Superior temporal gyrus (tissue), 1 donor: Measurements from ENCODE around the gene GMPR2.
"Not testable (repeated sequence)": the region's sequence is repeated elsewhere in the genome, so short reads cannot be mapped to it uniquely, and the experiment has no call there.

Experiments
- DNase-seq: peaks from one replicate; pipeline ENCODE4 v3.0.0-alpha.2; 2016; ENCODE audit errors: extremely low spot score

GMPR2 gene

DNA sequence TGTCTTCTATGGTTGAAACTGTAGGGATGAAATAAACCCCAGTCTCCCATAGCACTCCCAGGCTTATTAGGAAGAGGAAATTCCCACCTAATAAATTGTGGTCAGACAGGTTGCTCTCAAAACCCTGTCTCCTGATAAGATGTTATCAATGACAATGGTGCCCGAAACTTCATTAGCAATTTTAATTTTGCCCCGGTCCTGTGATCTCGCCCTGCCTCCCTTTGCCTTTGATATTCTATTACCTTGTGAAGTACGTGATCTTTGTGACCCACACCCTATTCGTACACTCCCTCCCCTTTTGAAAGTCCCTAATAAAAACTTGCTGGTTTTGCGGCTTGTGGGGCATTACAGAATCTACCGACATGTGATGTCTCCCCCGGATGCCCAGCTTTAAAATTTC lies 30.2 kb upstream of the GMPR2 start:
- not testable (repeated sequence) for DNase-seq

- not testable (repeated sequence) for DNase-seq
Measured at GRCh38 chr14:24203249-24203886, 29.4 kb upstream of the GMPR2 start.

- no peak for DNase-seq
Measured at GRCh38 chr14:24204163-24205146, 28.3 kb upstream of the GMPR2 start.

- DNase-seq, result no peak
Measured at GRCh38 chr14:24206260-24207103, 26.2 kb upstream of the GMPR2 start.

DNA sequence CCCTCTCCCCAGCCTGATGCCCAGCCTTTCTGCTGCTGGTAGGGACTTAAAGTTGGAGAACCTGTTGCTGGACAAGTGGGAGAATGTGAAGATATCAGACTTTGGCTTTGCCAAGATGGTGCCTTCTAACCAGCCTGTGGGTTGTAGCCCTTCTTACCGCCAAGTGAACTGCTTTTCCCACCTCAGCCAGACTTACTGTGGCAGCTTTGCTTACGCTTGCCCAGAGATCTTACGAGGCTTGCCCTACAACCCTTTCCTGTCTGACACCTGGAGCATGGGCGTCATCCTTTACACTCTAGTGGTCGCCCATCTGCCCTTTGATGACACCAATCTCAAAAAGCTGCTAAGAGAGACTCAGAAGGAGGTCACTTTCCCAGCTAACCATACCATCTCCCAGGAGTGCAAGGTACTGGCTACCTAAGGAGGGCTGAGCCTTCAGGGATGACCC lies 25.6 kb upstream of the GMPR2 start:
- no peak for DNase-seq

DNA sequence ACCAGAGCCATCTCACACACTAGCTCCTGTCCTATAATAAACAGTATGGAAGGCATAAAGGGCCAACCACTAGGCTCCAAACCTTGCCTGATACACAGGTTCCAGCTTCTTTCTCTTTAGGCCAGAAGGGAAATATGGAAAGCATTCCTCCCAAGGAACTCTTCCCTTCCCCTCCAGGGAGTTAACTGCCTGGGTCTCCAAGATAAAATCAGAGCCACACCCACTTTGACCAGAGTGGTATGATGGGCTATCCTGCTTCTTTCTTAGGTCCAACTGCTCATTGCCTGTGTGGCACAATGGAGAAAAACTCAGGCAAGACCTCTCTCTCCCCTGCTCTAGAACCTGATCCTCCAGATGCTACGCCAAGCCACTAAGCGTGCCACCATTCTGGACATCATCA lies 25.1 kb upstream of the GMPR2 start:
- no peak for DNase-seq

- DNase-seq, result no peak
Measured at GRCh38 chr14:24211311-24211710, 21.4 kb upstream of the GMPR2 start.

DNA sequence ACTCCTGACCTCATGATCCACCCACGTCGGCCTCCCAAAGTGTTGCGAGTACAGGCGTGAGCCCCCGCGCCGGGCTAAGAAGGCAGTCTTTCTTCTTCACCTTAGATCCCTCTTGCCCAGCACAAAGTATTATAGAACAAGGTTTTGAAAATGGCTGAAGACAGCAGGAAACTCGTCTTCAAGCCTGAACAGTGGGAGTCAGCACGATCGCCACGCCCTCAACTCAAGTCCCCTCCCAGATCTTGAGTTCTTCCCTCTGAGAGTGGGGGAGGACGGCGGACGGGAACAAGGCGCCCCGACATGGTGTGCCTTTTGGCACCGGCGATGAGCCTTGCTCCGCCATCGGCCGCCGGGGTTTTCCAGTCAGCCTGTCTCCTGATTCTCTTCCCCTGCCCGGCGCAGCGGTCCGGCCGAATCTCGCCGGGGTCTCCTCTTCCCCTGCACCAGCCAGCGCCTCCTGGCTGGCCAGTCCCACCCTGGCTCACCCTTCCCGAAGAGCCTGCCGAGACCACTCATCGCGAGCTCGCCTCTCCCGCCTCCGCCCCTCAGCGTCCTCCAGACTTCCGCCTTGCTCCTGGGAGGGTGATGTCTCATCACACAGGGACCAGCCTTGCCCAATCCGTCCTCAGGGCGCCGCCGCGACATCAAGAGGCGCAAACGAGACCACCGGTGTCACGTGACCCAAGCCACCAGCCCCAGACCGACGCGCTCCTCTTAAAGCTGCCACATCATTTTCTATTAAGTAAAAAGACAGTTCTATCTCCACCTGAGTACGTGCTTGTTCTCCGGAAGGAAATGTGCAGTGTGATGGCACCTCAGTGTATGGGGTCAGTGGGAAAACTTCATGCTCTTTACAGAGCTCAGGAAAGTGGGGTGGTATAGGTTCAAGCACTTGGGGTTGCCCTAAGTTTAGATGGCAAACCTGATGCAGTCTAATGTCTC lies 19.5 kb upstream of the GMPR2 start, which contains the start of gene CHMP4A:
Gene CHMP4A, minus strand, starts transcription at position 565 of the 942 bp plus-strand sequence. Its CDS starts 49 bp downstream, at position 516.
- peak; percentile 94 for DNase-seq

DNA sequence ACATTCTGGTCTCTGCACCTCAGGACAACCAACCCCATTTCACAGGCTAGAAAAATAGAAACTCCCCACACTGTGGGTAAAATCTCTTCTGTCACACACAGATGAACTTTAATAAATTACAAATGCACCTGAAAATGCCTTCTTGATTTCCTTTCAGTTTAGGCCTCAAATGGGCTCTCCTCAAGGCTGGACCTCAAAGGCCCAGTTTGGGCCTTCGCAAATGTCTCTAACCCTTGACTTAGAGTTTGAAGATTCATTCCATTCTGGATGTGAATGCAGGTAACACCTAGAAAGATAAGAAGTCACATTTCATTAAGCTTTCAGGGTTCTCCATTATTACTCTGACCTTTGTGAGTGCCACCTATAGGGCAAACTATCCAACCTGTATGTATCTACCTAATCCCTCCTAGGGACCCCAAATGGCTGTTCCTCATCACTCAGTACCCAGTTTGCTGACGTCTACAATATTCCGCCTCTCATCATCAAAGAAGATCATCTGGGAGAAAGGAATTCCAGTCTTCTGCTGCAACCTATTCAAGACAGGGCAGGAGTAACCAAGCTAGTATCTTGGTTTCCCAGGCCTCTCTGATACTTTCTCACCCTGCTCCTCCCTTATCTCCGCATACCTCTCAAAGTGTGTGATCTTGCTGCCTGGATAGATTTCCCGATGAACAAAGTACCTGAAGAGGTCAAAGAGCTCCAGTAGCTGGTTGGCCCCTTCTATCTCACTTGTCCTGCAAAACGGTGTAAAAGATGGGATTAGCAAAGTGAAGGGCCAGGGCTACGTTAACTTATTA lies 18.7 kb upstream of the GMPR2 start:
- no peak for DNase-seq

- DNase-seq, result peak; percentile 92
Measured at GRCh38 chr14:24215495-24216344, 17.0 kb upstream of the GMPR2 start, which contains the start of gene MDP1. Gene MDP1, minus strand, starts transcription at chr14:24216066. Its CDS starts 111 bp downstream, at chr14:24215955.

DNA sequence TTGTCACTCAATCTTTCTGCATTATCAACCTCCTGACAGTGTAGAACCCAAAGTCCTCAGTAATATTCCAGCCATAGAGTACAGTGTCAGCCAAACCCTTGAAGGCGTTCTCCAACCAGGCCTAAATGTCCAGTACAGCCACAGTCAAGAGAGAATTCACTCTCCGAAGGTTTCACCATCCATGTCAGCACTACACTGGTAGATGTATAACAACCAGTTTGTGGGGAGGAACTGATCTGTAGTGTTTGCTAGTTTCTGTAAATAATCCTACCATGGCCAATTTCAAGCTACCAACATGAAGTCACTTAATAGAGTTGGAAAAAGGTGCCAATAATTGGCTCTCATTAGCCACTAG lies 16.4 kb upstream of the GMPR2 start:
- DNase-seq, result no peak

DNA sequence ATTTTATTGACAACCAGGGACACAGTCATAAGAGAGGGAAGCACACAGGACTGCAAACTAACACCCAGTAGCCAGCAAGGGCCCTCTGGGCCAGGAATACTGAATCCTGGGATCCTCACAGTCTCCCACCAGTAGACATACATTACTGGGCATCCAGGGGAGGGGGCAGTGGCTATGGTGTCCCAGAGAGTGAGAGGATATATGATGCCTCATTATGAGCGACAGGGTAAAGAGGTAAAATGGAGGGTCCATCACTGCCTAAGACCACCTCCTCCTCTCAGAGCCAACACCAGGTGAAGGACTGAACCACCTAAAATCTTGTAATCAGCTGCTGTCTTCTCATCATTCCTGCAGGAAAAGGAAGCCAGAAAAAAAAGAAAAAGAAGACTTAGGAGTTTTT lies 15.9 kb upstream of the GMPR2 start:
- not testable (repeated sequence) for DNase-seq

- no peak for DNase-seq
Measured at GRCh38 chr14:24219080-24219479, 13.6 kb upstream of the GMPR2 start.

DNA sequence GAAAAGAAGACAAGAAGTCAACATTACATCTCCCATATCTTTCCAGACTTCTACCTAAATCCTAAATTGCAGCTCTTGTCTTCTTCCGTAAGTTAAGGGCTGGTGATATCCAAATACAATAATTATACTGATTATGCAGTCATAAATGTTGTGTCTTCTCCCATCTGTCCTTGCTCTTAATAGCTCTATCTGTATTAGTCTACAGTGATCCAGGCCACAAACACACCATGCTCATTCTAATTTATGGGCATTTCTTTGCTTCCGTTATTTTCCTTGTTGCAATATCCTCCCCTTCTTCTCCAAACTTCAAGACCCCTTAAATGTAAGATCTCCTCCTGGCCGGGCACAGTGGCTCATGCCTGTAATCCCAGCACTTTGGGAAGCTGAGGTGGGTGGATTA lies 13.2 kb upstream of the GMPR2 start:
- DNase-seq, result no peak

GRCh38 chr14:24222987-24223386 lies 9.7 kb upstream of the GMPR2 start:
- not testable (repeated sequence) for DNase-seq

- no peak for DNase-seq
Measured at GRCh38 chr14:24224618-24225071, 8.1 kb upstream of the GMPR2 start.

GRCh38 chr14:24226473-24226872 lies 6.3 kb upstream of the GMPR2 start:
- no peak for DNase-seq

- DNase-seq, result no peak
Measured at GRCh38 chr14:24228902-24229301, 3.8 kb upstream of the GMPR2 start.
